SK-N-SH treated with all-trans-retinoic acid at 6 μM for 48 hours (cell line): ENCODE measurements around the gene CAND2.

Experiments
- ARNTL ChIP-seq: fragments of 450-650 bp; formaldehyde crosslinking; IDR thresholded peaks from 2 replicates; pipeline ENCODE4 v1.5.0; 2020; ENCODE audit warnings: low read depth, mild to moderate bottlenecking, moderate library complexity, borderline replicate concordance
- BACH2 ChIP-seq: fragments of 250-450 bp; sonication (Bioruptor Pico); IDR thresholded peaks from 2 replicates; pipeline ENCODE4 v1.9.0; 2021; ENCODE audit warnings: mild to moderate bottlenecking, borderline replicate concordance
- CSRNP3 ChIP-seq: fragments of 250-450 bp; sonication (Bioruptor Pico); IDR thresholded peaks from 2 replicates; pipeline ENCODE4 v1.5.1; 2021; ENCODE audit warnings: mild to moderate bottlenecking, moderate library complexity
- ESRRG ChIP-seq: fragments of 250-450 bp; sonication (Bioruptor Pico); IDR thresholded peaks from 2 replicates; pipeline ENCODE4 v1.6.1; 2021; ENCODE audit warnings: mild to moderate bottlenecking
- PATZ1 ChIP-seq: fragments of 250-450 bp; sonication (Bioruptor Pico); IDR thresholded peaks from 2 replicates; pipeline ENCODE4 v1.8.0; 2020; ENCODE audit warnings: mild to moderate bottlenecking, moderate library complexity, borderline replicate concordance
- POU6F1 ChIP-seq: fragments of 250-450 bp; sonication (Bioruptor Pico); IDR thresholded peaks from 2 replicates; pipeline ENCODE4 v1.8.0; 2021; ENCODE audit warnings: low read depth, mild to moderate bottlenecking, moderate library complexity, borderline replicate concordance
- PPARA ChIP-seq: fragments of 250-450 bp; sonication (Bioruptor Pico); IDR thresholded peaks from 2 replicates; pipeline ENCODE4 v1.5.0; 2020; ENCODE audit warnings: mild to moderate bottlenecking, borderline replicate concordance
- RARB ChIP-seq: fragments of 250-450 bp; sonication (Bioruptor Pico); IDR thresholded peaks from 2 replicates; pipeline ENCODE4 v1.8.0; 2021; ENCODE audit warnings: mild to moderate bottlenecking, moderate library complexity
- SNAI2 ChIP-seq: fragments of 250-450 bp; sonication (Bioruptor Pico); IDR thresholded peaks from 2 replicates; pipeline ENCODE4 v1.5.0; 2020; ENCODE audit warnings: mild to moderate bottlenecking, moderate library complexity
- TOX ChIP-seq: fragments of 250-450 bp; sonication (Bioruptor Pico); IDR thresholded peaks from 2 replicates; pipeline ENCODE4 v1.8.0; 2021; ENCODE audit warnings: mild to moderate bottlenecking, moderate library complexity, borderline replicate concordance
- ZFP3 ChIP-seq: fragments of 250-450 bp; sonication (Bioruptor Pico); IDR thresholded peaks from 2 replicates; pipeline ENCODE4 v1.5.0; 2020; ENCODE audit warnings: mild to moderate bottlenecking, moderate library complexity
- ZFP30 ChIP-seq: fragments of 450-650 bp; formaldehyde crosslinking; IDR thresholded peaks from 2 replicates; pipeline ENCODE4 v1.5.0; 2022; ENCODE audit warnings: mild to moderate bottlenecking, moderate library complexity
- ZNF70 ChIP-seq: fragments of 450-650 bp; formaldehyde crosslinking; IDR thresholded peaks from 2 replicates; pipeline ENCODE4 v1.5.0; 2020; ENCODE audit warnings: mild to moderate bottlenecking, moderate library complexity
- ZNF8 ChIP-seq: fragments of 450-650 bp; formaldehyde crosslinking; IDR thresholded peaks from 2 replicates; pipeline ENCODE4 v1.5.0; 2020; ENCODE audit warnings: mild to moderate bottlenecking, moderate library complexity

- TF ChIP-seq CSRNP3 (CRISPR knock-in tag), result no peak
- no peak for TF ChIP-seq TOX (CRISPR knock-in tag)
- TF ChIP-seq ESRRG (CRISPR knock-in tag), result no peak
- TF ChIP-seq PATZ1 (CRISPR knock-in tag), result no peak
- TF ChIP-seq POU6F1 (CRISPR knock-in tag), result no peak
- TF ChIP-seq ZNF70, result no peak
- TF ChIP-seq ZFP30 (CRISPR knock-in tag), result no peak
- no peak for TF ChIP-seq ZNF8 (CRISPR knock-in tag)
- no peak for TF ChIP-seq ZFP3 (CRISPR knock-in tag)
- no peak for TF ChIP-seq PPARA (CRISPR knock-in tag)
- no peak for TF ChIP-seq ARNTL (CRISPR knock-in tag)
- no peak for TF ChIP-seq RARB
- TF ChIP-seq BACH2 (CRISPR knock-in tag), result no peak
- no peak for TF ChIP-seq SNAI2 (CRISPR knock-in tag)
These were observed 49.3 kb downstream of the CAND2 start for GRCh38 chr3:12845811-12846210.
